K562 (cell line): Measurements from ENCODE around the gene PTTG1IP. TPM values are rescaled to one million over a fixed set of nuclear protein-coding genes. Genes with fewer than 3 reads are reported as not detected.

Experiments used
- ATAC-seq: fragments of 200-7000 bp; cut with Tn5 transposase; 3 replicates; pipeline ENCODE4 v1.9.1; 2020; ENCODE audit warnings: moderate library complexity
- BruUV-seq: library from RNA; stranded (reverse); fragments of 400-500 nt; replicated peaks from 2 replicates; lab custom pipeline; 2021; lab: Mats Ljungman, UMichigan
- CTCF ChIA-PET: fragments of 300-600 bp; formaldehyde crosslinking; extraction: SDS; loops from one replicate; lab custom pipeline; 2021; ENCODE audit warnings: low intra/inter-chr PET ratio; lab: Yijun Ruan, JAX
- POLR2A ChIA-PET: fragments of 300-600, 350-650 bp; sonication (Branson Sonifier 250); formaldehyde crosslinking; extraction: SDS; loops from one replicate; lab custom pipeline; 2021; ENCODE audit warnings: antibody characterized with exemption, inconsistent platforms; lab: Yijun Ruan, JAX
- DNase-seq, 4 experiments: peaks; one replicate each; pipeline versions ENCODE4 v3.0.0 to v3.0.0-alpha.2; 2011 to 2018; ENCODE audit warnings: low spot score in 3 of 4, mixed read lengths in 3 of 4; ENCODE audit errors: extremely low read depth in 1 of 4
- FAIRE-seq: peaks from 2 replicates; lab custom pipeline; 2011; peaks lifted over from hg19 to GRCh38; lab: Jason Lieb, UNC
- H2AFZ ChIP-seq: 2 replicates; pipeline ENCODE4 v1.6.0; 2011; ENCODE audit warnings: low read depth, low read length, control low read depth, inconsistent platforms
- H3K27ac ChIP-seq: fragments of 200-600 bp; 3 replicates; pipeline ENCODE4 v1.8.0; 2011; ENCODE audit warnings: low read depth, mild to moderate bottlenecking, control low read depth, inconsistent platforms, low read length, moderate library complexity, mixed read lengths; ENCODE audit errors: extremely low read depth
- H3K27me3 ChIP-seq, 2 experiments: fragments of 300-600 bp in 1 of 2; 2 replicates in 1 of 2; 3 replicates in 1 of 2; pipeline versions ENCODE4 v1.6.0 to v1.8.0; 2011; ENCODE audit warnings: inconsistent platforms in 2 of 2, low read length in 2 of 2, mild to moderate bottlenecking in 1 of 2, mixed read lengths in 1 of 2, moderate library complexity in 1 of 2; ENCODE audit not compliant: control insufficient read depth in 2 of 2, insufficient read depth in 2 of 2
- H3K36me3 ChIP-seq: fragments of 300-600 bp; 3 replicates; pipeline ENCODE4 v1.8.0; 2011; ENCODE audit warnings: mild to moderate bottlenecking, low read length, inconsistent platforms; ENCODE audit not compliant: control insufficient read depth, insufficient read depth
- H3K4me1 ChIP-seq, 2 experiments: fragments of 200-600 bp in 1 of 2; replicated peaks in 1 of 2; 2 replicates in 1 of 2; 3 replicates in 1 of 2; pipeline versions ENCODE4 v1.5.1 to v1.8.0; 2011; ENCODE audit warnings: inconsistent platforms in 2 of 2, low read length in 2 of 2, mild to moderate bottlenecking in 1 of 2, mixed read lengths in 1 of 2, moderate library complexity in 1 of 2; ENCODE audit not compliant: control insufficient read depth in 2 of 2, insufficient read depth in 2 of 2
- H3K4me2 ChIP-seq: 2 replicates; pipeline ENCODE4 v1.6.1; 2011; ENCODE audit warnings: low read length, control low read depth, inconsistent platforms, mixed read lengths; ENCODE audit not compliant: insufficient read depth
- H3K4me3 ChIP-seq: fragments of 200-600 bp; sonication (generic), shearing (Covaris generic); 2 replicates; pipeline ENCODE4 v1.5.1; 2016; ENCODE audit warnings: control low read depth, inconsistent platforms
- H3K79me2 ChIP-seq: fragments of 200-600 bp; 3 replicates; pipeline ENCODE4 v1.8.0; 2011; ENCODE audit warnings: low read length, inconsistent platforms; ENCODE audit not compliant: control insufficient read depth, insufficient read depth
- H3K9ac ChIP-seq, 2 experiments: 2 replicates each; pipeline versions ENCODE4 v1.6.0 to v1.6.1; 2011; ENCODE audit warnings: low read depth in 2 of 2, low read length in 2 of 2, control low read depth in 1 of 2, inconsistent platforms in 1 of 2, mild to moderate bottlenecking in 1 of 2, mixed read lengths in 1 of 2; ENCODE audit not compliant: insufficient read depth in 1 of 2
- H3K9me1 ChIP-seq: one replicate; pipeline ENCODE4 v1.6.0; 2011; ENCODE audit warnings: inconsistent platforms, mild to moderate bottlenecking, low read length, moderate library complexity; ENCODE audit not compliant: control insufficient read depth, insufficient read depth
- H3K9me3 ChIP-seq: replicated peaks from 2 replicates; pipeline ENCODE4 v1.5.1; 2011; ENCODE audit warnings: low read depth, low read length, inconsistent platforms; ENCODE audit not compliant: control insufficient read depth, insufficient read depth
- H4K20me1 ChIP-seq: replicated peaks from 2 replicates; pipeline ENCODE4 v1.6.1; 2011; ENCODE audit warnings: low read length, inconsistent platforms, mixed read lengths; ENCODE audit not compliant: control insufficient read depth, insufficient read depth
- CTCF ChIP-seq, 3 experiments: IDR thresholded peaks in 2 of 3; conservative IDR thresholded peaks in 1 of 3; 2 replicates each; pipeline ENCODE4 v1.5.1; 2011 to 2012; ENCODE audit warnings: low read length in 3 of 3, mild to moderate bottlenecking in 3 of 3, control low read depth in 2 of 3, improper control_type of control experiment in 1 of 3, inconsistent platforms in 1 of 3, low read depth in 1 of 3, mixed read lengths in 1 of 3, moderate library complexity in 1 of 3; ENCODE audit not compliant: insufficient read depth in 2 of 3
- DEAF1 ChIP-seq: fragments of 450-650 bp; formaldehyde crosslinking; IDR thresholded peaks from 2 replicates; pipeline ENCODE4 v1.4.0; 2020; ENCODE audit warnings: mild to moderate bottlenecking, moderate library complexity
- EP400 ChIP-seq: fragments of 450-650 bp; IDR thresholded peaks from 2 replicates; pipeline ENCODE4 v1.6.1; 2017; ENCODE audit warnings: antibody characterized with exemption, mild to moderate bottlenecking, moderate library complexity
- FOXP1 ChIP-seq: sonication (generic); formaldehyde crosslinking; IDR thresholded peaks from 2 replicates; pipeline ENCODE4 v1.8.0; 2022; ENCODE audit warnings: mild to moderate bottlenecking, missing genetic modification reagents
- GABPA ChIP-seq: fragments of 200-800 bp; sonication (Bioruptor generic); conservative IDR thresholded peaks from 2 replicates; pipeline ENCODE4 v1.6.1; 2016; ENCODE audit warnings: low read depth, missing genetic modification characterization, missing compliant biosample characterization
- MAFG ChIP-seq: fragments of 450-650 bp; conservative IDR thresholded peaks from 2 replicates; pipeline ENCODE4 v1.6.1; 2016; ENCODE audit warnings: missing genetic modification characterization, missing compliant biosample characterization
- NR1H2 ChIP-seq: sonication (generic); formaldehyde crosslinking; IDR thresholded peaks from 2 replicates; pipeline ENCODE4 v1.4.0; 2020; ENCODE audit warnings: mild to moderate bottlenecking, missing genetic modification reagents
- SLC30A9 ChIP-seq: fragments of 250-450 bp; sonication (Bioruptor Pico); IDR thresholded peaks from 2 replicates; pipeline ENCODE4 v1.8.0; 2022; ENCODE audit warnings: mild to moderate bottlenecking, moderate library complexity
- ZFPM2 ChIP-seq: fragments of 250-450 bp; sonication (Bioruptor Pico); IDR thresholded peaks from 2 replicates; pipeline ENCODE4 v1.5.1; 2022; ENCODE audit warnings: mild to moderate bottlenecking
- ZNF384 ChIP-seq: IDR thresholded peaks from 2 replicates; pipeline ENCODE4 v1.6.1; 2012; ENCODE audit warnings: low read depth, low read length, improper control_type of control experiment
- ZNF766 ChIP-seq: fragments of 200-800 bp; sonication (Bioruptor generic); conservative IDR thresholded peaks from 2 replicates; pipeline ENCODE4 v1.6.1; 2016; ENCODE audit warnings: missing genetic modification characterization, missing compliant biosample characterization
- WGBS: fragments of 100-300 bp; shearing (Covaris generic); methylation state at CpG from one replicate; pipeline ENCODE4 v1.1.6; 2016; ENCODE audit warnings: low coverage, mixed read lengths; ENCODE audit not compliant: insufficient coverage; ENCODE audit errors: missing lambda C conversion rate; 5-methylcytosine and 5-hydroxymethylcytosine counted together
- in situ Hi-C: fragments of 300-500 bp; cut with MboI; formaldehyde crosslinking; loops from 4 replicates; pipeline ENCODE4 v1.15.0; 2018; ENCODE audit warnings: inconsistent platforms, mixed read lengths
- intact Hi-C: fragments of 100-400 bp; cut with micrococcal nuclease; formaldehyde crosslinking; loops from 2 replicates; pipeline ENCODE4 v1.14.2; 2022
- polyA plus RNA-seq, 8 experiments: library from polyadenylated mRNA; depleted of rRNA in 4 of 8; stranded (reverse) in 5 of 8; unstranded in 3 of 8; fragments of >200 nt; fragmentation: Nextera tagmentation in 2 of 8; fragmentation: Illumina TruSeq in 1 of 8; extraction: Ambion mirVana in 2 of 8; extraction: Trizol in 1 of 8; gene quantifications; 2 replicates each; pipeline versions ENCODE4 v1.2.1 to v1.2.3, GENCODE V29; 2011 to 2014; ENCODE audit warnings: inconsistent platforms in 1 of 8, missing spikeins in 1 of 8
- total RNA-seq, 7 experiments: library from RNA; depleted of rRNA in 6 of 7; stranded (reverse); fragments of >200 nt in 6 of 7; fragmentation: Illumina TruSeq in 2 of 7; extraction: Trizol in 2 of 7; gene quantifications; 2 replicates each; pipeline versions ENCODE4 v1.2.1 to v1.2.3, GENCODE V29; 2011 to 2021; ENCODE audit warnings: low replicate concordance in 1 of 7
- TF ChIP-seq, protein P1 (sequence below): fragments of 450-650 bp; IDR thresholded peaks from 2 replicates; pipeline ENCODE4 v1.6.1; 2016
- TF ChIP-seq, protein P2 (sequence below): fragments of 250-450 bp; sonication (Bioruptor Pico); IDR thresholded peaks from 2 replicates; pipeline ENCODE4 v1.5.0; 2020; ENCODE audit warnings: mild to moderate bottlenecking

The PTTG1IP gene
- total and polyA plus RNA-seq, 9 of the 15 experiments (the other 6 are each of a cell fraction or from before 2014, with no cell fraction given) = 5.0 to 99.3 (median 82.4) TPM

DNA sequence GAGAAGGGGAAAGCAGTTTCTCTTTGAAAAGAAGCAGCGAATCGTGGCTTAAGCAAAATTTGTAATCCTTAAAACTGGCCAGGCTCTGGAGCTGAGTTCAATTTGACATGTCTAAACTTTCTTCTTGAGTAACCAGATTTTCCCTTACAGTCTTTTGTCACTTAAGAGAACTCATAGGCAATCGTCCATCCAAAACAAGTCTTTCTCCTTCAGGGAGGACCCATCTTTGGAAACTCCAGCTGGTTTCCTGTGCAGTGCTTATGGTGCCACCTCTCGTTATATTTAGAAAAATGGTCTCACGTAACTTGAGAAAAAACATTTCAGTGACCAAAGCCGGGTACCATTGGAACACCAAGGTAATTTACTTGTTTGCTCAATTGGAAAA is 1.8 kb upstream of the PTTG1IP start (continued):
- 0 out of 2 replicates have a peak, but pooled peaks have one; percentile 24 for TF ChIP-seq DEAF1 (CRISPR knock-in tag)
- peak; percentile 20 to 58 (median 22); a peak in 2 of 6 replicates for TF ChIP-seq CTCF (IDR thresholded peaks at IDR 0.05 in 2 of 3, conservative IDR thresholded peaks at IDR 0.05 in 1 of 3; ENCODE audit: insufficient read depth in 2 of 3, low read depth in 1 of 3, low read length in 3 of 3)

DNA sequence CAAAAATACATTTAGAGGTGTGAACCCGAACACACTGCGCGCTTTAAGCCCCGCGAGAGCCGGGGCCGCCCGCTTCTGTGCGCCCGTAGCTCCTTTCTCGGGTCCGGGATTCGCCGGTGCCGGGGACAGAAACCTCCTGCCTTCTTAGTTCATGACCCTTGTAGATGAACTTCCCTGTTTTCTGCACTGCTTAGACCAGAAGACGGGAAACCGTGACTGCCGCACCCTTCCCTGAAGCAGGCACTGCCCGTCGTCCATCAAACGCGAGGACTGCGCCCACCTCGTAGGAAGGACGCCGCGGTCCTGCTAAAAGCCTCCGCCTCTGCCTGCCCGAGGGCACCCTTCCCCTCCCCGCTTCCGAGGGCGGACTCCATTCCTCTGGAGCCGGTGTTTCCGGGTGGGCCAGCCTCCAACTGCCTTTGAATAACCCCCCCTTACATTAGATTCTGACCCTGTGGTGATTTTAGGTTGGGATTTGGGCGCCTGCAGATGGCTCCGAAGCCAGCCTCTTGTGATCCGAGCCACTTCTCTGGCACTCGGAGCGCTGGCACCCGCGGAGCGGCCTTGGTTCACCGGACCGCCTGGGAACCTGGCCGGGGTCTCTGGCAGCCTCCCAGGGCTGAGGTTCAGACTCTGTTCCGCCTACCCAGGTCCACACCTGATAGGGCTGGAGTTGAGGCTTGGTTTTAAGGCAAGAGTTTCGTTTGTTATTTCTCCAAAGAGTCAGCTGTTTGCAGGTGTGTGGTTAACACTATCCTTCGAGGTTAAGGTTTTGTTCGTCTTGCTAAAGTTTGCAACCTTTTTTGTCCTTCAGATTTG is 1.2 kb upstream of the PTTG1IP start:
- Histone ChIP-seq H3K27ac (peak overlapping the region; percentile 74), H3K4me3 (peak overlapping the region; percentile 67), H3K36me3 (no peaks in the 10 kb centered on the region), H3K79me2 (peaks cover 38% of the 10 kb centered on the region), H3K9me1 (peaks cover 15% of the 10 kb centered on the region), H2AFZ (peak overlapping the region; percentile 78), H3K9ac (peak overlapping the region; percentile 74 to 91), H3K27me3 (no peaks in the 10 kb centered on the region), H4K20me1 (peaks cover 26% of the 10 kb centered on the region), H3K4me2 (peak overlapping the region; percentile 85), H3K9me3 (no peaks in the 10 kb centered on the region), H3K4me1 (peaks cover 42 to 49% of the 10 kb centered on the region in 2 experiments)
- ATAC-seq (no peak), FAIRE-seq (no peak), DNase-seq (no peak)
- ChIA-PET POLR2A (interaction anchor here (0.6 to 2.1 kb wide), 9 partner anchors 8 to 1379 kb away, joined by 3 to 8 read pairs (median 4); partner anchors contain the start of gene UBE2G2), CTCF (interaction anchor here (1.1 kb wide), 1 partner anchor 74 kb away, joined by 5 read pairs; no protein-coding TSS in a partner anchor)
- WGBS = 43% methylated on average over 43 of the region's 49 CpGs
- in situ Hi-C loops = no loop called here
- intact Hi-C loops = loop anchor here (2.0 kb wide), 1 partner anchor 72 kb away; no protein-coding TSS in a partner anchor
- BruUV-seq = no TSS peak
- no peak for TF ChIP-seq ZNF384
- no peak for TF ChIP-seq SLC30A9
- TF ChIP-seq, protein P1, sequence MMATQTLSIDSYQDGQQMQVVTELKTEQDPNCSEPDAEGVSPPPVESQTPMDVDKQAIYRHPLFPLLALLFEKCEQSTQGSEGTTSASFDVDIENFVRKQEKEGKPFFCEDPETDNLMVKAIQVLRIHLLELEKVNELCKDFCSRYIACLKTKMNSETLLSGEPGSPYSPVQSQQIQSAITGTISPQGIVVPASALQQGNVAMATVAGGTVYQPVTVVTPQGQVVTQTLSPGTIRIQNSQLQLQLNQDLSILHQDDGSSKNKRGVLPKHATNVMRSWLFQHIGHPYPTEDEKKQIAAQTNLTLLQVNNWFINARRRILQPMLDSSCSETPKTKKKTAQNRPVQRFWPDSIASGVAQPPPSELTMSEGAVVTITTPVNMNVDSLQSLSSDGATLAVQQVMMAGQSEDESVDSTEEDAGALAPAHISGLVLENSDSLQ = peak; percentile 65
- 0 out of 2 replicates have a peak, but pooled peaks have one; percentile 62 for TF ChIP-seq ZNF766 (CRISPR knock-in tag)
- no peak for TF ChIP-seq MAFG (tag)
- TF ChIP-seq FOXP1 = no peak
- TF ChIP-seq EP400 = no peak; the same call in 1 of the 2 replicates
- no peak for TF ChIP-seq ZFPM2 (CRISPR knock-in tag)
- no peak for TF ChIP-seq NR1H2
- TF ChIP-seq GABPA = no peak
- TF ChIP-seq, protein P2, sequence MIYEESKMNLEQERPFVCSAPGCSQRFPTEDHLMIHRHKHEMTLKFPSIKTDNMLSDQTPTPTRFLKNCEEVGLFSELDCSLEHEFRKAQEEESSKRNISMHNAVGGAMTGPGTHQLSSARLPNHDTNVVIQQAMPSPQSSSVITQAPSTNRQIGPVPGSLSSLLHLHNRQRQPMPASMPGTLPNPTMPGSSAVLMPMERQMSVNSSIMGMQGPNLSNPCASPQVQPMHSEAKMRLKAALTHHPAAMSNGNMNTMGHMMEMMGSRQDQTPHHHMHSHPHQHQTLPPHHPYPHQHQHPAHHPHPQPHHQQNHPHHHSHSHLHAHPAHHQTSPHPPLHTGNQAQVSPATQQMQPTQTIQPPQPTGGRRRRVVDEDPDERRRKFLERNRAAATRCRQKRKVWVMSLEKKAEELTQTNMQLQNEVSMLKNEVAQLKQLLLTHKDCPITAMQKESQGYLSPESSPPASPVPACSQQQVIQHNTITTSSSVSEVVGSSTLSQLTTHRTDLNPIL (CRISPR knock-in tag) = no peak
